ENCODE data around the gene NPAS3. TPM values are rescaled to one million over a fixed set of nuclear protein-coding genes. Genes with fewer than 3 reads are reported as not detected.

Gene NPAS3
- total RNA-seq, 1 donor, result 0.86 TPM

GRCh38 chr14:33103966-33104365, 165.3 kb downstream of the NPAS3 start:
- no peak for TF ChIP-seq CTCF (IDR thresholded peaks at IDR 0.05; ENCODE audit: insufficient read depth, low read depth, low read length)
- no peak for DNase-seq (ENCODE audit: low read depth)
- H3K4me3 ChIP-seq (ENCODE audit: low read depth, low read length), result no peak overlapping the region

- no peak for DNase-seq (ENCODE audit: low read depth)
- no peak for TF ChIP-seq CTCF (IDR thresholded peaks at IDR 0.05; ENCODE audit: insufficient read depth, low read depth, low read length)
- H3K4me3 ChIP-seq (ENCODE audit: low read depth, low read length), result no peak overlapping the region
Observed at GRCh38 chr14:33110737-33111443, 172.2 kb downstream of the NPAS3 start.

GRCh38 chr14:33114331-33114730, 175.7 kb downstream of the NPAS3 start:
- DNase-seq (ENCODE audit: low read depth), result no peak
- H3K4me3 ChIP-seq (ENCODE audit: low read depth, low read length), result no peak overlapping the region
- no peak for TF ChIP-seq CTCF (IDR thresholded peaks at IDR 0.05; ENCODE audit: insufficient read depth, low read depth, low read length)

- DNase-seq (ENCODE audit: low read depth), result peak; percentile 53
- H3K4me3 ChIP-seq (ENCODE audit: low read depth, low read length), result no peak overlapping the region
- no peak for TF ChIP-seq CTCF (IDR thresholded peaks at IDR 0.05; ENCODE audit: insufficient read depth, low read depth, low read length)
Observed at GRCh38 chr14:33118668-33119067, 180.0 kb downstream of the NPAS3 start.

GRCh38 chr14:33120341-33120740, 181.7 kb downstream of the NPAS3 start:
- TF ChIP-seq CTCF (IDR thresholded peaks at IDR 0.05; ENCODE audit: insufficient read depth, low read depth, low read length), result no peak
- no peak overlapping the region for H3K4me3 ChIP-seq (ENCODE audit: low read depth, low read length)
- DNase-seq (ENCODE audit: low read depth), result peak; percentile 28

GRCh38 chr14:33120966-33121365, 182.3 kb downstream of the NPAS3 start:
- no peak overlapping the region for H3K4me3 ChIP-seq (ENCODE audit: low read depth, low read length)
- no peak for TF ChIP-seq CTCF (IDR thresholded peaks at IDR 0.05; ENCODE audit: insufficient read depth, low read depth, low read length)
- DNase-seq (ENCODE audit: low read depth), result peak; percentile 6

GRCh38 chr14:33123281-33123680, 184.6 kb downstream of the NPAS3 start:
- no peak for DNase-seq (ENCODE audit: low read depth)
- H3K4me3 ChIP-seq (ENCODE audit: low read depth, low read length), result no peak overlapping the region

More at GRCh38 chr14:33123281-33123680, 184.6 kb downstream of the NPAS3 start:
- TF ChIP-seq CTCF (IDR thresholded peaks at IDR 0.05; ENCODE audit: insufficient read depth, low read depth, low read length), result no peak

All from fibroblast of villous mesenchyme (primary cell).